ENCODE results near the gene CCDC12.

Gene CCDC12

DNA sequence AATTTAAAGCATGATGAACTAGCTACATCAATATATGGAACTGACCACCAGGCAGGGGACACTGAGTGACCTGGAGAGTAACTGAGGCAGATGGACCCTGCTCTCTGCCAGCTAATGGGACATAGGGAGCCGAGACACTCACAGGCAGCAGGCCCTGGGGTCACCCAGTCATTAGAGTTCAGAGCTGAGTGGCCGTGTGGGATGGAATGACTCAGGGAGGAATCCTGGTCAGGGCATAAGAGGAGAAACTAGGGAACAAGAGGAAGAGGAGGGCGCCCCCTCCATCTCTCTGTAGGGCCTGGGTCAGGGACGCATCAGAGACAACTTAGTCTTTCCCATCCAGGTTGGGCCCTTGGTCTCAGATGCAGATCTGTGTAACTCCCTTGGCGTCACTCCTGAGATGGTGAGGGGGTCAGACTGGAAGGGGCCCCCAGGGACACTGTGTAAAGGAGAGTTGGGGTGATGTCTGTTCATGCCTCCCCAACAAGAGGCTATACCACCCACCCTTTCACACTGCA is 39.8 kb downstream of the CCDC12 start:
- Histone ChIP-seq H3K4me2 (ENCODE audit: low read length, poor library complexity, severe bottlenecking) (no peak overlapping the region), H3K79me1 (replicated peaks; ENCODE audit: low read length, poor library complexity, severe bottlenecking) (peaks cover 68% of the 10 kb centered on the region), H3K9me3 (ENCODE audit: control insufficient read depth, low read length) (no peaks in the 10 kb centered on the region), H4K8ac (ENCODE audit: low read length) (peak overlapping the region; percentile 51), H3K27ac (ENCODE audit: low read length, poor library complexity, severe bottlenecking) (peak overlapping the region; percentile 10), H3K14ac (ENCODE audit: low read length in 2 of 2) (peak overlapping the region in 1 of 2 experiments; percentile 79), H2BK5ac (ENCODE audit: low read depth, low read length, poor library complexity, severe bottlenecking) (no peak overlapping the region), H4K91ac (ENCODE audit: low read length) (peak overlapping the region; percentile 46), H3K9ac (ENCODE audit: low read length) (peak overlapping the region; percentile 24), H3K18ac (ENCODE audit: low read depth in 1 of 2, low read length in 2 of 2) (peak overlapping the region in 1 of 2 experiments; percentile 44), H2BK120ac (ENCODE audit: low read depth, low read length) (peak overlapping the region; percentile 35), H3K4ac (ENCODE audit: low read depth in 1 of 2, low read length in 2 of 2) (peak overlapping the region in 1 of 2 experiments; percentile 68), H2BK15ac (ENCODE audit: low read depth, poor library complexity, severe bottlenecking) (peak overlapping the region; percentile 44), H2BK12ac (ENCODE audit: low read length in 2 of 2) (peak overlapping the region; percentile 18 to 39), H2AFZ (ENCODE audit: low read depth, low read length) (peak overlapping the region; percentile 32), H2AK5ac (ENCODE audit: low read length, severe bottlenecking) (peak overlapping the region; percentile 82), H3K23ac (ENCODE audit: low read length in 2 of 2) (peak overlapping the region in 1 of 2 experiments; percentile 85), H3K4me1 (ENCODE audit: control insufficient read depth, insufficient read depth, low read depth, low read length) (peaks cover 55% of the 10 kb centered on the region), H3K4me3 (ENCODE audit: insufficient read depth in 1 of 2, low read depth in 1 of 2, low read length in 2 of 2) (peak overlapping the region in 1 of 2 experiments; percentile 21), H3K36me3 (ENCODE audit: control insufficient read depth in 1 of 2, insufficient read depth in 2 of 2, low read depth in 1 of 2, low read length in 2 of 2) (peaks cover 47 to 57% of the 10 kb centered on the region in 2 experiments), H3K27me3 (ENCODE audit: control insufficient read depth in 1 of 2, insufficient read depth in 1 of 2, low read length in 2 of 2) (no peaks in the 10 kb centered on the region)
- 48% methylated on average over 4 of the region's 5 CpGs for WGBS
- DNase-seq: peak; percentile 66

DNA sequence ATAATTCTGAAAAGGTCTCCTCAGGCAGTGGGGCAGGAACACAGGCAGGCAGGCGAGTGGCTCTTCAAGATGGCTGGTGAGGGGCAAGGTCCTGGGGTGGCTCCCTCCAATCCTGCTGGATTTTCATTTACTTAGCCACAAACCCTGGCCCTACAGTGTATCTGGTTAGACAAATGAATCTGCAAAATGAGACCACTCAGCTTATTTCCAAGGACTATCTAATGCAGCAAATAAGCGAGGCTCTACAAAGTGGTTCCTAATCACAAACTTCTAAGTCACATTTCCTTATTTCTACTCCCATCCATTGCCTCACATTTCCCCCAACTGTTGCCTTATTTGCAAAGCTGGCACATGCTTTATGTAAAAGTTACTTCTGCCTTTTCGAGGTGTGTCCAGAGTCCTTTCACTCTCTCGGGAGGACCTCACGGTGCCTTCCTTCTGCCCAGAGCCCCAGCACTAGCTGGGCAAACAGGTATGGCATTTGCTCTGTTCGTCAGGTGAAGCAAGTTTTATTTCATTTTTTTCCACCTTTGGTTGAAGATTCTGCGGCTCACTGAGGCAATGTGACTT is 40.5 kb downstream of the CCDC12 start:
- Histone ChIP-seq H3K9me3 (ENCODE audit: control insufficient read depth, low read length) (no peaks in the 10 kb centered on the region), H3K23ac (ENCODE audit: low read length in 2 of 2) (no peak overlapping the region), H2BK15ac (ENCODE audit: low read depth, poor library complexity, severe bottlenecking) (peak overlapping the region; percentile 44), H2BK5ac (ENCODE audit: low read depth, low read length, poor library complexity, severe bottlenecking) (no peak overlapping the region), H3K36me3 (ENCODE audit: control insufficient read depth in 1 of 2, insufficient read depth in 2 of 2, low read depth in 1 of 2, low read length in 2 of 2) (peaks cover 45 to 57% of the 10 kb centered on the region in 2 experiments), H3K4ac (ENCODE audit: low read depth in 1 of 2, low read length in 2 of 2) (peak overlapping the region in 1 of 2 experiments; percentile 75), H3K27me3 (ENCODE audit: control insufficient read depth in 1 of 2, insufficient read depth in 1 of 2, low read length in 2 of 2) (no peaks in the 10 kb centered on the region), H3K9ac (ENCODE audit: low read length) (peak overlapping the region; percentile 24), H3K4me2 (ENCODE audit: low read length, poor library complexity, severe bottlenecking) (no peak overlapping the region), H3K4me3 (ENCODE audit: insufficient read depth in 1 of 2, low read depth in 1 of 2, low read length in 2 of 2) (no peak overlapping the region), H2BK12ac (ENCODE audit: low read length in 2 of 2) (peak overlapping the region; percentile 44 to 93), H3K79me1 (replicated peaks; ENCODE audit: low read length, poor library complexity, severe bottlenecking) (peaks cover 67% of the 10 kb centered on the region), H2AK5ac (ENCODE audit: low read length, severe bottlenecking) (peak overlapping the region; percentile 98), H4K91ac (ENCODE audit: low read length) (peak overlapping the region; percentile 86), H4K8ac (ENCODE audit: low read length) (no peak overlapping the region), H2AFZ (ENCODE audit: low read depth, low read length) (no peak overlapping the region), H3K27ac (ENCODE audit: low read length, poor library complexity, severe bottlenecking) (peak overlapping the region; percentile 86), H3K4me1 (ENCODE audit: control insufficient read depth, insufficient read depth, low read depth, low read length) (peaks cover 58% of the 10 kb centered on the region), H2BK120ac (ENCODE audit: low read depth, low read length) (no peak overlapping the region), H3K18ac (ENCODE audit: low read depth in 1 of 2, low read length in 2 of 2) (peak overlapping the region; percentile 81 to 82), H3K14ac (ENCODE audit: low read length in 2 of 2) (no peak overlapping the region)
- WGBS: 89% methylated on average over 7 of the region's 7 CpGs
- DNase-seq: no peak

- peak overlapping the region; percentile 90 for H3K27ac ChIP-seq (ENCODE audit: low read length, poor library complexity, severe bottlenecking)
- no peak overlapping the region for H2AFZ ChIP-seq (ENCODE audit: low read depth, low read length)
- peak overlapping the region; percentile 90 to 97 for H2BK12ac ChIP-seq (ENCODE audit: low read length in 2 of 2)
- no peaks in the 10 kb centered on the region for H3K9me3 ChIP-seq (ENCODE audit: control insufficient read depth, low read length)
- DNase-seq: peak; percentile 97
- H2BK120ac ChIP-seq (ENCODE audit: low read depth, low read length): peak overlapping the region; percentile 85
- H3K4me3 ChIP-seq (ENCODE audit: insufficient read depth in 1 of 2, low read depth in 1 of 2, low read length in 2 of 2): peak overlapping the region in 1 of 2 experiments; percentile 45
- no peak overlapping the region for H3K4me2 ChIP-seq (ENCODE audit: low read length, poor library complexity, severe bottlenecking)
- H2BK5ac ChIP-seq (ENCODE audit: low read depth, low read length, poor library complexity, severe bottlenecking): peak overlapping the region; percentile 5
- 48% methylated on average over 5 of the region's 7 CpGs for WGBS
- peak overlapping the region; percentile 94 for H4K91ac ChIP-seq (ENCODE audit: low read length)
- H3K18ac ChIP-seq (ENCODE audit: low read depth in 1 of 2, low read length in 2 of 2): peak overlapping the region; percentile 90 to 98
- peak overlapping the region; percentile 83 for H4K8ac ChIP-seq (ENCODE audit: low read length)
- peak overlapping the region; percentile 82 for H2BK15ac ChIP-seq (ENCODE audit: low read depth, poor library complexity, severe bottlenecking)
- H3K9ac ChIP-seq (ENCODE audit: low read length): peak overlapping the region; percentile 64
- peaks cover 65% of the 10 kb centered on the region for H3K79me1 ChIP-seq (replicated peaks; ENCODE audit: low read length, poor library complexity, severe bottlenecking)
- H3K4me1 ChIP-seq (ENCODE audit: control insufficient read depth, insufficient read depth, low read depth, low read length): peaks cover 64% of the 10 kb centered on the region
- peak overlapping the region in 1 of 2 experiments; percentile 93 for H3K14ac ChIP-seq (ENCODE audit: low read length in 2 of 2)
- peak overlapping the region; percentile 99 for H2AK5ac ChIP-seq (ENCODE audit: low read length, severe bottlenecking)
- peak overlapping the region; percentile 35 to 91 for H3K4ac ChIP-seq (ENCODE audit: low read depth in 1 of 2, low read length in 2 of 2)
- H3K36me3 ChIP-seq (ENCODE audit: control insufficient read depth in 1 of 2, insufficient read depth in 2 of 2, low read depth in 1 of 2, low read length in 2 of 2): peaks cover 38 to 55% of the 10 kb centered on the region in 2 experiments
- no peaks in the 10 kb centered on the region for H3K27me3 ChIP-seq (ENCODE audit: control insufficient read depth in 1 of 2, insufficient read depth in 1 of 2, low read length in 2 of 2)
- H3K23ac ChIP-seq (ENCODE audit: low read length in 2 of 2): peak overlapping the region in 1 of 2 experiments; percentile 94
These were observed 41.2 kb downstream of the CCDC12 start for GRCh38 chr3:46935168-46935858.
